H9 (cell line): ENCODE data around the gene CD1C. TPM values are rescaled to one million over a fixed set of nuclear protein-coding genes. Genes with fewer than 3 reads are reported as not detected.

Source experiments
- DNase-seq: peaks from one replicate; pipeline ENCODE4 v3.0.0-alpha.2; 2017
- H2AFZ ChIP-seq: one replicate; pipeline ENCODE4 v1.6.1; 2013; ENCODE audit warnings: mild to moderate bottlenecking, low read length, control low read depth, moderate library complexity
- H2AK5ac ChIP-seq: 2 replicates; pipeline ENCODE4 v1.6.1; 2013; ENCODE audit warnings: low read length, control low read depth, mixed read lengths; ENCODE audit not compliant: insufficient read length
- H2BK120ac ChIP-seq: one replicate; pipeline ENCODE4 v1.6.1; 2013; ENCODE audit warnings: low read depth, mild to moderate bottlenecking, low read length, control low read depth, inconsistent platforms; ENCODE audit not compliant: poor library complexity, severe bottlenecking
- H2BK12ac ChIP-seq: 2 replicates; pipeline ENCODE4 v1.6.1; 2013; ENCODE audit warnings: low read length, control low read depth, mixed read lengths, low read depth; ENCODE audit not compliant: insufficient read length
- H2BK15ac ChIP-seq: 2 replicates; pipeline ENCODE4 v1.6.1; 2013; ENCODE audit warnings: low read depth, low read length, control low read depth
- H2BK20ac ChIP-seq: one replicate; pipeline ENCODE4 v1.6.1; 2013; ENCODE audit warnings: low read depth, mild to moderate bottlenecking, low read length, control low read depth, inconsistent platforms; ENCODE audit not compliant: poor library complexity, severe bottlenecking
- H2BK5ac ChIP-seq: 2 replicates; pipeline ENCODE4 v1.6.1; 2013; ENCODE audit warnings: low read length, control low read depth, mixed read lengths; ENCODE audit not compliant: insufficient read length
- H3K14ac ChIP-seq: 2 replicates; pipeline ENCODE4 v1.6.1; 2013; ENCODE audit warnings: low read length, control low read depth; ENCODE audit not compliant: insufficient read depth
- H3K18ac ChIP-seq: 2 replicates; pipeline ENCODE4 v1.6.1; 2013; ENCODE audit warnings: low read depth, mild to moderate bottlenecking, mixed read lengths, low read length, control low read depth; ENCODE audit not compliant: insufficient read length
- H3K23ac ChIP-seq: 2 replicates; pipeline ENCODE4 v1.6.1; 2013; ENCODE audit warnings: low read length, control low read depth, mixed read lengths, low read depth; ENCODE audit not compliant: insufficient read length
- H3K23me2 ChIP-seq: 2 replicates; pipeline ENCODE4 v1.6.1; 2013; ENCODE audit warnings: low read depth, mild to moderate bottlenecking, mixed read lengths, low read length, control low read depth; ENCODE audit not compliant: insufficient read length, poor library complexity, severe bottlenecking
- H3K27ac ChIP-seq: 2 replicates; pipeline ENCODE4 v1.5.1; 2013; ENCODE audit warnings: low read length, control low read depth, mixed read lengths, low read depth; ENCODE audit not compliant: insufficient read length
- H3K27me3 ChIP-seq: 2 replicates; pipeline ENCODE4 v1.6.1; 2013; ENCODE audit warnings: low read length, control low read depth, inconsistent platforms; ENCODE audit not compliant: insufficient read depth
- H3K4ac ChIP-seq: 2 replicates; pipeline ENCODE4 v1.6.1; 2013; ENCODE audit warnings: low read depth, mild to moderate bottlenecking, control low read depth, inconsistent platforms, low read length, moderate library complexity
- H3K4me1 ChIP-seq: 2 replicates; pipeline ENCODE4 v1.6.1; 2013; ENCODE audit warnings: low read length, control low read depth, inconsistent platforms; ENCODE audit not compliant: insufficient read depth
- H3K4me2 ChIP-seq: 2 replicates; pipeline ENCODE4 v1.6.1; 2013; ENCODE audit warnings: low read length, control low read depth, mixed read lengths; ENCODE audit not compliant: insufficient read length, insufficient read depth
- H3K56ac ChIP-seq: 2 replicates; pipeline ENCODE4 v1.6.1; 2013; ENCODE audit warnings: low read depth, mild to moderate bottlenecking, mixed read lengths, low read length, control low read depth; ENCODE audit not compliant: insufficient read length
- H3K79me1 ChIP-seq: 2 replicates; pipeline ENCODE4 v1.6.1; 2013; ENCODE audit warnings: low read depth, mild to moderate bottlenecking, moderate library complexity, low read length, control low read depth, inconsistent platforms; ENCODE audit not compliant: insufficient read depth, poor library complexity, severe bottlenecking
- H3K79me2 ChIP-seq: 2 replicates; pipeline ENCODE4 v1.6.1; 2013; ENCODE audit warnings: low read length, control low read depth, inconsistent platforms; ENCODE audit not compliant: insufficient read depth
- H3K9ac ChIP-seq: 2 replicates; pipeline ENCODE4 v1.6.1; 2013; ENCODE audit warnings: low read length, control low read depth, mixed read lengths; ENCODE audit not compliant: insufficient read length; ENCODE audit errors: extremely low read depth
- H3K9me3 ChIP-seq: one replicate; pipeline ENCODE4 v1.6.1; 2013; ENCODE audit warnings: low read depth, low read length, inconsistent platforms; ENCODE audit not compliant: control insufficient read depth
- H3T11ph ChIP-seq: one replicate; pipeline ENCODE4 v1.6.1; 2013; ENCODE audit warnings: mild to moderate bottlenecking, low read length, control low read depth, inconsistent platforms
- H4K20me1 ChIP-seq: one replicate; pipeline ENCODE4 v1.6.1; 2013; ENCODE audit not compliant: control insufficient read depth, insufficient read length, insufficient read depth
- H4K5ac ChIP-seq: 2 replicates; pipeline ENCODE4 v1.6.1; 2013; ENCODE audit warnings: low read depth, mild to moderate bottlenecking, mixed read lengths, low read length, control low read depth; ENCODE audit not compliant: insufficient read length
- H4K8ac ChIP-seq: replicated peaks from 2 replicates; pipeline ENCODE4 v1.6.1; 2013; ENCODE audit warnings: low read length, control low read depth, mixed read lengths, low read depth; ENCODE audit not compliant: insufficient read length
- H4K91ac ChIP-seq: 2 replicates; pipeline ENCODE4 v1.6.1; 2013; ENCODE audit warnings: low read depth, mild to moderate bottlenecking, moderate library complexity, mixed read lengths, low read length, control low read depth; ENCODE audit not compliant: insufficient read length
- H3K27ac Mint-ChIP-seq, 3 experiments: 2 replicates in 2 of 3; 3 replicates in 1 of 3; pipeline ENCODE4 v1.8.0; 2020 to 2021; ENCODE audit warnings: mixed read lengths in 3 of 3, mild to moderate bottlenecking in 1 of 3, moderate library complexity in 1 of 3
- H3K27me3 Mint-ChIP-seq: 2 replicates; pipeline ENCODE4 v1.8.0; 2021; ENCODE audit warnings: low read depth, mild to moderate bottlenecking, moderate library complexity, mixed read lengths
- H3K36me3 Mint-ChIP-seq, 3 experiments: 2 replicates in 2 of 3; 3 replicates in 1 of 3; pipeline ENCODE4 v1.8.0; 2020 to 2021; ENCODE audit warnings: low read depth in 3 of 3, mixed read lengths in 3 of 3; ENCODE audit not compliant: insufficient read depth in 1 of 3
- H3K4me1 Mint-ChIP-seq, 2 experiments: 2 replicates each; pipeline ENCODE4 v1.8.0; 2020; ENCODE audit warnings: mixed read lengths in 2 of 2
- H3K4me3 Mint-ChIP-seq, 2 experiments: 2 replicates in 1 of 2; 3 replicates in 1 of 2; pipeline ENCODE4 v1.8.0; 2020 to 2021; ENCODE audit warnings: mild to moderate bottlenecking in 2 of 2, mixed read lengths in 2 of 2, moderate library complexity in 1 of 2
- H3K9me3 Mint-ChIP-seq, 2 experiments: 2 replicates in 1 of 2; 3 replicates in 1 of 2; pipeline ENCODE4 v1.8.0; 2020; ENCODE audit warnings: mild to moderate bottlenecking in 2 of 2, mixed read lengths in 2 of 2, moderate library complexity in 1 of 2
- WGBS: extraction: QIAGEN DNeasy Blood & Tissue Kit; methylation state at CpG from one replicate; pipeline ENCODE4 v1.1.7; 2013; ENCODE audit warnings: missing lambda C conversion rate, low lambda C conversion rate, mixed read lengths; ENCODE audit not compliant: insufficient read length; ENCODE audit errors: extremely low coverage; 5-methylcytosine and 5-hydroxymethylcytosine counted together
- total RNA-seq: library from RNA; stranded (reverse); gene quantifications from 2 replicates; pipeline ENCODE4 v1.2.1, GENCODE V29; 2021
- TF ChIP-seq, protein P1 (sequence below): fragments of 200-600 bp; sonication (generic); conservative IDR thresholded peaks from 3 replicates; pipeline ENCODE4 v1.8.0; 2021; ENCODE audit warnings: antibody characterized with exemption, mild to moderate bottlenecking

Gene CD1C
- total RNA-seq, 1 experiment from 2014 or later, result not detected

DNA sequence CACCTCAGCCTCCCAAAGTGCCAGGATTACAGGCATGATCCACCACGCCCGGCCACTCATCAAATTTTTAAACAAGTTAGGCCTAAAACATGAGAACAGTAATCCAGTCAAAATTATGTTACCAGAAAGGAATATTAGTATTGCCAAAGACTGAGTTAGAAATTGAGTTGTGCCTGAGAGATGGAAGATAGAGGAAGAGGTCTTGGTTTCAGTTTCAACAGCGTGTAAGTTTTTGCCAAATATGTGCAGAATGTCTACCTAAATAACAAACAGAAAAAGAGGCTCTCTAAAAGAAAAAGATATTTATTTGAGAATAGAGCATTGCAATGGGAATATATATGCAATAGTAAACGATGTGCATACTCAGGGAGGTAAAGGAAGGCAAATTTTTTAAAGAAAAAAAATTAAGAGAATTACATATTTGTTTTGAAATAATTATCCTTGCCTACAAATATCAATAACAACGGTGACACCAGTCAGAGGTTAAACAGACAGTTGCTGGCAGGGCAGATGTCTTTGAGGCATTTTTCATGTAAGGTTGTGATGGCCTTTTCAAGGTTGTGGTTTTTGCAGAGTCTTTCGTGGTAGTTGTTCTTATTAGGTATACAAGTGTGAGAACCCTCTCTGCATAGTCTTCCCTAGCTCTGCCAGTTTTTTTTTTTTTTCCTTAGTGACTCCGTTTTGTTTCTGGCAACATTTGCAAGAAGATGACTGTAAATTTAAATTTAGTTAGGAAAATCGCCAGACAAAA lies 43.9 kb downstream of the CD1C start:
- no CpG with 5 or more reads among the region's 8 CpGs for WGBS
- no peak overlapping the region for H3K4me3 Mint-ChIP-seq
- H2BK12ac ChIP-seq, result no peak overlapping the region
- H3K23me2 ChIP-seq, result no peaks in the 10 kb centered on the region
- no peak overlapping the region for H4K91ac ChIP-seq
- DNase-seq, result no peak
- no peak overlapping the region for H2BK15ac ChIP-seq
- no peaks in the 10 kb centered on the region for H3K36me3 Mint-ChIP-seq
- no peak overlapping the region for H2AK5ac ChIP-seq
- no peak overlapping the region for H3K23ac ChIP-seq
- H3T11ph ChIP-seq, result no peak overlapping the region
- H2BK20ac ChIP-seq, result no peak overlapping the region
- no peaks in the 10 kb centered on the region; the same call in none of the 2 replicates for H3K27me3 Mint-ChIP-seq
- H3K4ac ChIP-seq, result no peak overlapping the region
- no peak overlapping the region for H3K9ac ChIP-seq
- no peak overlapping the region for H2BK120ac ChIP-seq
- no peaks in the 10 kb centered on the region for H3K4me1 Mint-ChIP-seq
- H4K20me1 ChIP-seq, result no peaks in the 10 kb centered on the region
- no peaks in the 10 kb centered on the region for H3K9me3 ChIP-seq
- no peak overlapping the region for H4K5ac ChIP-seq
- H2BK5ac ChIP-seq, result no peak overlapping the region
- no peak overlapping the region for H3K14ac ChIP-seq
- TF ChIP-seq, protein P1, sequence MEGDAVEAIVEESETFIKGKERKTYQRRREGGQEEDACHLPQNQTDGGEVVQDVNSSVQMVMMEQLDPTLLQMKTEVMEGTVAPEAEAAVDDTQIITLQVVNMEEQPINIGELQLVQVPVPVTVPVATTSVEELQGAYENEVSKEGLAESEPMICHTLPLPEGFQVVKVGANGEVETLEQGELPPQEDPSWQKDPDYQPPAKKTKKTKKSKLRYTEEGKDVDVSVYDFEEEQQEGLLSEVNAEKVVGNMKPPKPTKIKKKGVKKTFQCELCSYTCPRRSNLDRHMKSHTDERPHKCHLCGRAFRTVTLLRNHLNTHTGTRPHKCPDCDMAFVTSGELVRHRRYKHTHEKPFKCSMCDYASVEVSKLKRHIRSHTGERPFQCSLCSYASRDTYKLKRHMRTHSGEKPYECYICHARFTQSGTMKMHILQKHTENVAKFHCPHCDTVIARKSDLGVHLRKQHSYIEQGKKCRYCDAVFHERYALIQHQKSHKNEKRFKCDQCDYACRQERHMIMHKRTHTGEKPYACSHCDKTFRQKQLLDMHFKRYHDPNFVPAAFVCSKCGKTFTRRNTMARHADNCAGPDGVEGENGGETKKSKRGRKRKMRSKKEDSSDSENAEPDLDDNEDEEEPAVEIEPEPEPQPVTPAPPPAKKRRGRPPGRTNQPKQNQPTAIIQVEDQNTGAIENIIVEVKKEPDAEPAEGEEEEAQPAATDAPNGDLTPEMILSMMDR, result no peak
- no peak overlapping the region for H3K27ac ChIP-seq
- no peak overlapping the region for H2AFZ ChIP-seq
- H3K27ac Mint-ChIP-seq, result no peak overlapping the region
- peaks cover 0 to 2% of the 10 kb centered on the region in 2 experiments; a peak in 1 of 5 replicates for H3K9me3 Mint-ChIP-seq
- no peaks in the 10 kb centered on the region for H3K27me3 ChIP-seq
- H3K4me2 ChIP-seq, result no peak overlapping the region
- no peak overlapping the region for H4K8ac ChIP-seq
- no peaks in the 10 kb centered on the region for H3K79me2 ChIP-seq
- H3K56ac ChIP-seq, result no peak overlapping the region
- no peaks in the 10 kb centered on the region for H3K4me1 ChIP-seq
- no peaks in the 10 kb centered on the region for H3K79me1 ChIP-seq
- H3K18ac ChIP-seq, result no peak overlapping the region
